Esophagus (tissue), 2 donors: ENCODE data around the gene TAAR1. TPM values are rescaled to one million over a fixed set of nuclear protein-coding genes. Genes with fewer than 3 reads are reported as not detected.
"Not testable (repeated sequence)": the region's sequence is repeated elsewhere in the genome, so short reads cannot be mapped to it uniquely, and the experiment has no call there.

Experiments
- H3K27ac ChIP-seq, 2 donors: one replicate each; pipeline ENCODE4 v1.5.1; 2013; ENCODE audit warnings: low read depth in 2 of 2, mild to moderate bottlenecking in 2 of 2, inconsistent platforms in 1 of 2, low read length in 1 of 2, moderate library complexity in 1 of 2
- H3K27me3 ChIP-seq, 2 donors: one replicate each; pipeline ENCODE4 v1.6.1; 2013; ENCODE audit warnings: low read length in 2 of 2, control low read depth in 1 of 2, mild to moderate bottlenecking in 1 of 2; ENCODE audit not compliant: insufficient read depth in 2 of 2, control insufficient read depth in 1 of 2
- H3K36me3 ChIP-seq, 2 donors: one replicate each; pipeline ENCODE4 v1.6.1; 2013; ENCODE audit warnings: low read length in 1 of 2; ENCODE audit not compliant: control insufficient read depth in 2 of 2, insufficient read depth in 2 of 2
- H3K4me1 ChIP-seq, 2 donors: one replicate each; pipeline ENCODE4 v1.6.1; 2013; ENCODE audit warnings: low read length in 1 of 2; ENCODE audit not compliant: control insufficient read depth in 2 of 2, insufficient read depth in 2 of 2
- H3K4me3 ChIP-seq, 2 donors: one replicate each; pipeline ENCODE4 v1.5.1; 2013; ENCODE audit warnings: low read length in 2 of 2, mild to moderate bottlenecking in 2 of 2, low read depth in 1 of 2, moderate library complexity in 1 of 2
- H3K9me3 ChIP-seq, 2 donors: one replicate each; pipeline ENCODE4 v1.6.1; 2013; ENCODE audit warnings: mild to moderate bottlenecking in 2 of 2, low read depth in 1 of 2, low read length in 1 of 2, moderate library complexity in 1 of 2; ENCODE audit not compliant: control insufficient read depth in 2 of 2, insufficient read depth in 1 of 2
- WGBS, 2 donors: extraction: QIAGEN DNeasy Blood & Tissue Kit; methylation state at CpG; one replicate each; pipeline ENCODE4 v1.1.7; 2013; 5-methylcytosine and 5-hydroxymethylcytosine counted together
- polyA plus RNA-seq, 2 donors: library from polyadenylated mRNA; stranded (reverse); fragments of 200-250 nt; gene quantifications; one replicate each; pipeline ENCODE4 v1.2.3, GENCODE V29; 2013
- donor health status: healthy with polysubstance abuse.
- donor health status: Bipolar disorder and iron deficiency.

Gene TAAR1
- polyA plus RNA-seq, 2 donors = not detected

- Histone ChIP-seq H3K4me1 (no peaks in the 10 kb centered on the region), H3K4me3 (no peak overlapping the region), H3K27me3 (no peaks in the 10 kb centered on the region), H3K9me3 (no peaks in the 10 kb centered on the region), H3K27ac (no peak overlapping the region), H3K36me3 (no peaks in the 10 kb centered on the region)
- WGBS, 2 donors = 68 to 81% methylated on average over 4 of the region's 4 CpGs
Observed at GRCh38 chr6:132666118-132666517, 7.1 kb upstream of the TAAR1 start.

GRCh38 chr6:132664309-132665034, 5.5 kb upstream of the TAAR1 start:
- Histone ChIP-seq H3K9me3 (no peaks in the 10 kb centered on the region), H3K36me3 (no peaks in the 10 kb centered on the region), H3K27ac (no peak overlapping the region), H3K4me1 (no peaks in the 10 kb centered on the region), H3K27me3 (no peaks in the 10 kb centered on the region), H3K4me3 (no peak overlapping the region)
- 99 to 100% methylated on average over 1 of the region's 1 CpG for WGBS, 2 donors

- H3K4me3 ChIP-seq = no peak overlapping the region
- H3K27ac ChIP-seq = no peak overlapping the region
- no peaks in the 10 kb centered on the region for H3K27me3 ChIP-seq
- no peaks in the 10 kb centered on the region for H3K36me3 ChIP-seq
- no peaks in the 10 kb centered on the region for H3K4me1 ChIP-seq
- H3K9me3 ChIP-seq = no peaks in the 10 kb centered on the region
- 77 to 82% methylated on average over 1 of the region's 1 CpG for WGBS, 2 donors
Observed at GRCh38 chr6:132663661-132664060, 4.7 kb upstream of the TAAR1 start.

GRCh38 chr6:132661906-132662305, 2.9 kb upstream of the TAAR1 start:
- Histone ChIP-seq H3K27me3 (no peaks in the 10 kb centered on the region), H3K9me3 (no peaks in the 10 kb centered on the region), H3K4me1 (no peaks in the 10 kb centered on the region), H3K27ac (no peak overlapping the region), H3K36me3 (no peaks in the 10 kb centered on the region), H3K4me3 (no peak overlapping the region)
- 76 to 87% methylated on average over 4 of the region's 4 CpGs for WGBS, 2 donors

- H3K4me3 ChIP-seq = no peak overlapping the region
- whole genome bisulfite sequencing, 2 donors = 84 to 85% methylated on average over 3 of the region's 3 CpGs
- H3K27ac ChIP-seq = no peak overlapping the region
- H3K36me3 ChIP-seq = no peaks in the 10 kb centered on the region
- H3K4me1 ChIP-seq = no peaks in the 10 kb centered on the region
- H3K27me3 ChIP-seq = no peaks in the 10 kb centered on the region
- no peaks in the 10 kb centered on the region for H3K9me3 ChIP-seq
Observed at GRCh38 chr6:132651062-132651461, 7.9 kb downstream of the TAAR1 start.

GRCh38 chr6:132650429-132650828, 8.6 kb downstream of the TAAR1 start:
- no peaks in the 10 kb centered on the region for H3K27me3 ChIP-seq
- no peaks in the 10 kb centered on the region for H3K4me1 ChIP-seq
- 82 to 91% methylated on average over 1 of the region's 1 CpG for WGBS, 2 donors
- no peak overlapping the region for H3K4me3 ChIP-seq
- no peaks in the 10 kb centered on the region for H3K9me3 ChIP-seq
- H3K27ac ChIP-seq = no peak overlapping the region
- no peaks in the 10 kb centered on the region for H3K36me3 ChIP-seq

GRCh38 chr6:132648828-132649227, 10.2 kb downstream of the TAAR1 start:
- WGBS, 2 donors = 34 to 47% methylated on average over 2 of the region's 2 CpGs
- H3K36me3 ChIP-seq = no peaks in the 10 kb centered on the region
- H3K27me3 ChIP-seq = no peaks in the 10 kb centered on the region
- no peak overlapping the region for H3K27ac ChIP-seq
- H3K4me3 ChIP-seq = no peak overlapping the region
- no peaks in the 10 kb centered on the region for H3K4me1 ChIP-seq
- no peaks in the 10 kb centered on the region for H3K9me3 ChIP-seq

- 25 to 32% methylated on average over 2 of the region's 2 CpGs for WGBS, 2 donors
- H3K9me3 ChIP-seq = no peaks in the 10 kb centered on the region
Observed at GRCh38 chr6:132648356-132648755, 10.6 kb downstream of the TAAR1 start.

GRCh38 chr6:132643547-132643946, 15.4 kb downstream of the TAAR1 start:
- Histone ChIP-seq H3K4me3 (no peak overlapping the region), H3K27me3 (no peaks in the 10 kb centered on the region), H3K27ac (no peak overlapping the region), H3K4me1 (no peaks in the 10 kb centered on the region), H3K9me3 (no peaks in the 10 kb centered on the region), H3K36me3 (no peaks in the 10 kb centered on the region)
- 52 to 63% methylated on average over 3 of the region's 3 CpGs for WGBS, 2 donors

More at GRCh38 chr6:132648356-132648755, 10.6 kb downstream of the TAAR1 start:
- Histone ChIP-seq H3K36me3 (no peaks in the 10 kb centered on the region), H3K4me3 (no peak overlapping the region), H3K27ac (no peak overlapping the region), H3K4me1 (no peaks in the 10 kb centered on the region), H3K27me3 (no peaks in the 10 kb centered on the region)

GRCh38 chr6:132637135-132637534, 21.8 kb downstream of the TAAR1 start:
- not testable (repeated sequence) for H3K9me3 ChIP-seq, H3K27me3 ChIP-seq, H3K36me3 ChIP-seq, H3K27ac ChIP-seq, H3K4me1 ChIP-seq, H3K4me3 ChIP-seq
- 87 to 89% methylated on average over 1 of the region's 1 CpG for whole genome bisulfite sequencing, 2 donors
